Measurements from ENCODE around the gene ACP6. TPM values are rescaled to one million over a fixed set of nuclear protein-coding genes. Genes with fewer than 3 reads are reported as not detected.

The ACP6 gene
- total RNA-seq, 1 donor from 2014 or later = 1.4 TPM

Other genes starting within 250 kb of the ACP6 start
- gene BCL9, start 129.0 kb downstream of the ACP6 start, total RNA-seq = 0.87 and 2.2 TPM in 2 replicates
- under 0.01 and 0.87 TPM in 2 replicates for gene GJA5, start 90.1 kb upstream of the ACP6 start, total RNA-seq
- not detected in 2 replicates for gene GJA8, start 232.3 kb upstream of the ACP6 start, total RNA-seq